GM12878 (cell line): ENCODE results near the gene RSL24D1. TPM values are rescaled to one million over a fixed set of nuclear protein-coding genes. Genes with fewer than 3 reads are reported as not detected.

Experiments
- ASH2L ChIP-seq: fragments of 300-600, 200-600 bp; sonication (generic); IDR thresholded peaks from 2 replicates; pipeline ENCODE4 v1.6.1; 2017; ENCODE audit warnings: low read depth, mild to moderate bottlenecking, borderline replicate concordance
- BMI1 ChIP-seq: fragments of 450-650 bp; IDR thresholded peaks from 2 replicates; pipeline ENCODE4 v1.6.1; 2016; ENCODE audit warnings: mild to moderate bottlenecking, moderate library complexity, borderline replicate concordance
- BRCA1 ChIP-seq: IDR thresholded peaks from 2 replicates; pipeline ENCODE4 v1.6.1; 2011; ENCODE audit warnings: low read depth, low read length, improper control_type of control experiment
- IKZF2 ChIP-seq, 2 experiments: fragments of 450-650 bp; IDR thresholded peaks; 2 replicates each; pipeline ENCODE4 v1.6.1; 2017; ENCODE audit warnings: mild to moderate bottlenecking in 2 of 2, moderate library complexity in 2 of 2
- MEF2B ChIP-seq: fragments of 450-650 bp; IDR thresholded peaks from 2 replicates; pipeline ENCODE4 v1.6.1; 2018; ENCODE audit warnings: mild to moderate bottlenecking, moderate library complexity; ENCODE audit not compliant: partially characterized antibody, poor library complexity, severe bottlenecking
- NFIC ChIP-seq: IDR thresholded peaks from 2 replicates; pipeline ENCODE4 v1.6.1; 2012; ENCODE audit warnings: low read depth, mild to moderate bottlenecking, inconsistent platforms, low read length, moderate library complexity
- PML ChIP-seq: IDR thresholded peaks from 2 replicates; pipeline ENCODE4 v1.6.1; 2012; ENCODE audit warnings: low read length, inconsistent platforms
- RUNX3 ChIP-seq: IDR thresholded peaks from 2 replicates; pipeline ENCODE4 v1.6.1; 2012; ENCODE audit warnings: low read length, inconsistent platforms
- SMARCA5 ChIP-seq: fragments of 450-650 bp; IDR thresholded peaks from 2 replicates; pipeline ENCODE4 v1.6.1; 2017; ENCODE audit warnings: mild to moderate bottlenecking
- SRF ChIP-seq, 2 experiments: IDR thresholded peaks; 2 replicates each; pipeline ENCODE4 v1.6.1; 2011; ENCODE audit warnings: low read depth in 2 of 2, low read length in 2 of 2, mild to moderate bottlenecking in 1 of 2, moderate library complexity in 1 of 2
- SUZ12 ChIP-seq: fragments of 200-600 bp; sonication (generic); IDR thresholded peaks from one replicate; pipeline ENCODE4 v1.6.1; 2018; ENCODE audit warnings: antibody characterized with exemption, mild to moderate bottlenecking; ENCODE audit not compliant: unreplicated experiment
- ZNF384 ChIP-seq: IDR thresholded peaks from 2 replicates; pipeline ENCODE4 v1.6.1; 2012; ENCODE audit warnings: low read depth, mild to moderate bottlenecking, low read length, improper control_type of control experiment, borderline replicate concordance
- polyA plus RNA-seq, 11 experiments: library from polyadenylated mRNA; depleted of rRNA in 4 of 11; unstranded in 6 of 11; stranded (reverse) in 5 of 11; fragments of >200 nt; fragmentation: Nextera tagmentation in 4 of 11; fragmentation: Illumina TruSeq in 1 of 11; extraction: Ambion mirVana in 4 of 11; extraction: Trizol in 1 of 11; gene quantifications; 1 replicate in 1 of 11; 2 replicates in 10 of 11; pipeline versions ENCODE4 v1.2.1 to v1.2.3, GENCODE V29; 2011 to 2016; ENCODE audit warnings: inconsistent platforms in 2 of 11, missing spikeins in 2 of 11, low read depth in 1 of 11
- total RNA-seq, 4 experiments: library from RNA; depleted of rRNA in 3 of 4; stranded (reverse); fragments of >200 nt in 3 of 4; fragmentation: Illumina TruSeq in 1 of 4; extraction: Trizol in 1 of 4; gene quantifications; 2 replicates each; pipeline versions ENCODE4 v1.2.1 to v1.2.3, GENCODE V29; 2013 to 2021
- TF ChIP-seq, protein P1 (sequence below): IDR thresholded peaks from 2 replicates; pipeline ENCODE4 v1.6.1; 2011; ENCODE audit warnings: low read depth, mild to moderate bottlenecking, low read length, moderate library complexity, borderline replicate concordance; ENCODE audit errors: extremely low read depth
- TF ChIP-seq, protein P2 (sequence below): IDR thresholded peaks from 2 replicates; pipeline ENCODE4 v1.6.1; 2012; ENCODE audit warnings: improper control_type of control experiment, low read depth, low read length; ENCODE audit not compliant: insufficient replicate concordance
- TF ChIP-seq, protein P3 (sequence below): fragments of 450-650 bp; IDR thresholded peaks from 2 replicates; pipeline ENCODE4 v1.6.1; 2017; ENCODE audit warnings: low read depth, mild to moderate bottlenecking, moderate library complexity
- TF ChIP-seq, protein P4 (sequence below): fragments of 450-650 bp; IDR thresholded peaks from 2 replicates; pipeline ENCODE4 v1.6.1; 2017; ENCODE audit warnings: mild to moderate bottlenecking, moderate library complexity
- TF ChIP-seq, protein P5 (sequence below), 3 experiments: IDR thresholded peaks in 2 of 3; conservative IDR thresholded peaks in 1 of 3; 2 replicates each; pipeline ENCODE4 v1.5.1; 2011; ENCODE audit warnings: low read depth in 3 of 3, low read length in 3 of 3, mild to moderate bottlenecking in 3 of 3, control low read depth in 2 of 3, moderate library complexity in 2 of 3, inconsistent platforms in 1 of 3, mixed read lengths in 1 of 3; ENCODE audit not compliant: control insufficient read depth in 2 of 3, insufficient read depth in 1 of 3; ENCODE audit errors: extremely low read depth in 1 of 3

Gene RSL24D1
- total and polyA plus RNA-seq, 10 of the 15 experiments (the other 5 are each of a cell fraction or from before 2014, with no cell fraction given) = 94.9 to 249 (median 121) TPM

DNA sequence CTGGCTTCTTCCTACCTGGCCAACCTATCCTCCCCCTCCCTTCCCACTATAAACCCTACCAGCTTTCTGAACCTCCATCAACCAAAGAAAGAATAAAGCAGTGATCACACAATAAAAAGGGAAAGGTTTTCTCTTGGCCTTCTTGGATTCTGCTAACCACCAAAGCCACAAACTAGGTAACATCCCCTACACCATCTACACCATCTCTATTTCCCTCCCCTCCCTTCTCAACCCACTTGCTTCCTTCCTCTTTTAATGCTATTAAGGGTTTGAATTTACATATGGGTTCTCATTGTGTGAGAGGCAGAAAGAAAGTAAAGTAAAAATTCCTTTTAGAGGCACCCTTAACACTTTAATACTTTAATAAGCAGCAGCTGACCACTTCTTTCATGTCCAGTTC lies 25.8 kb upstream of the RSL24D1 start (continued):
- TF ChIP-seq BRCA1 (no peak), IKZF2 (IDR thresholded peaks at IDR 0.05) (peak; percentile 82 to 85), NFIC (peak; percentile 49; the same call in 1 of the 2 replicates), BMI1 (peak; percentile 50; the same call in 1 of the 2 replicates), SUZ12 (no peak), SMARCA5 (no peak), SRF (IDR thresholded peaks at IDR 0.05; ENCODE audit: low read depth in 2 of 2, low read length in 2 of 2) (no peak), ZNF384 (no peak), RUNX3 (peak; percentile 98), PML (no peak), MEF2B (peak; percentile 26), ASH2L (no peak)
- TF ChIP-seq, protein P1, sequence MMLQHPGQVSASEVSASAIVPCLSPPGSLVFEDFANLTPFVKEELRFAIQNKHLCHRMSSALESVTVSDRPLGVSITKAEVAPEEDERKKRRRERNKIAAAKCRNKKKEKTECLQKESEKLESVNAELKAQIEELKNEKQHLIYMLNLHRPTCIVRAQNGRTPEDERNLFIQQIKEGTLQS = no peak
- TF ChIP-seq, protein P2, sequence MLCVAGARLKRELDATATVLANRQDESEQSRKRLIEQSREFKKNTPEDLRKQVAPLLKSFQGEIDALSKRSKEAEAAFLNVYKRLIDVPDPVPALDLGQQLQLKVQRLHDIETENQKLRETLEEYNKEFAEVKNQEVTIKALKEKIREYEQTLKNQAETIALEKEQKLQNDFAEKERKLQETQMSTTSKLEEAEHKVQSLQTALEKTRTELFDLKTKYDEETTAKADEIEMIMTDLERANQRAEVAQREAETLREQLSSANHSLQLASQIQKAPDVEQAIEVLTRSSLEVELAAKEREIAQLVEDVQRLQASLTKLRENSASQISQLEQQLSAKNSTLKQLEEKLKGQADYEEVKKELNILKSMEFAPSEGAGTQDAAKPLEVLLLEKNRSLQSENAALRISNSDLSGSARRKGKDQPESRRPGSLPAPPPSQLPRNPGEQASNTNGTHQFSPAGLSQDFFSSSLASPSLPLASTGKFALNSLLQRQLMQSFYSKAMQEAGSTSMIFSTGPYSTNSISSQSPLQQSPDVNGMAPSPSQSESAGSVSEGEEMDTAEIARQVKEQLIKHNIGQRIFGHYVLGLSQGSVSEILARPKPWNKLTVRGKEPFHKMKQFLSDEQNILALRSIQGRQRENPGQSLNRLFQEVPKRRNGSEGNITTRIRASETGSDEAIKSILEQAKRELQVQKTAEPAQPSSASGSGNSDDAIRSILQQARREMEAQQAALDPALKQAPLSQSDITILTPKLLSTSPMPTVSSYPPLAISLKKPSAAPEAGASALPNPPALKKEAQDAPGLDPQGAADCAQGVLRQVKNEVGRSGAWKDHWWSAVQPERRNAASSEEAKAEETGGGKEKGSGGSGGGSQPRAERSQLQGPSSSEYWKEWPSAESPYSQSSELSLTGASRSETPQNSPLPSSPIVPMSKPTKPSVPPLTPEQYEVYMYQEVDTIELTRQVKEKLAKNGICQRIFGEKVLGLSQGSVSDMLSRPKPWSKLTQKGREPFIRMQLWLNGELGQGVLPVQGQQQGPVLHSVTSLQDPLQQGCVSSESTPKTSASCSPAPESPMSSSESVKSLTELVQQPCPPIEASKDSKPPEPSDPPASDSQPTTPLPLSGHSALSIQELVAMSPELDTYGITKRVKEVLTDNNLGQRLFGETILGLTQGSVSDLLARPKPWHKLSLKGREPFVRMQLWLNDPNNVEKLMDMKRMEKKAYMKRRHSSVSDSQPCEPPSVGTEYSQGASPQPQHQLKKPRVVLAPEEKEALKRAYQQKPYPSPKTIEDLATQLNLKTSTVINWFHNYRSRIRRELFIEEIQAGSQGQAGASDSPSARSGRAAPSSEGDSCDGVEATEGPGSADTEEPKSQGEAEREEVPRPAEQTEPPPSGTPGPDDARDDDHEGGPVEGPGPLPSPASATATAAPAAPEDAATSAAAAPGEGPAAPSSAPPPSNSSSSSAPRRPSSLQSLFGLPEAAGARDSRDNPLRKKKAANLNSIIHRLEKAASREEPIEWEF = no peak
- TF ChIP-seq, protein P3, sequence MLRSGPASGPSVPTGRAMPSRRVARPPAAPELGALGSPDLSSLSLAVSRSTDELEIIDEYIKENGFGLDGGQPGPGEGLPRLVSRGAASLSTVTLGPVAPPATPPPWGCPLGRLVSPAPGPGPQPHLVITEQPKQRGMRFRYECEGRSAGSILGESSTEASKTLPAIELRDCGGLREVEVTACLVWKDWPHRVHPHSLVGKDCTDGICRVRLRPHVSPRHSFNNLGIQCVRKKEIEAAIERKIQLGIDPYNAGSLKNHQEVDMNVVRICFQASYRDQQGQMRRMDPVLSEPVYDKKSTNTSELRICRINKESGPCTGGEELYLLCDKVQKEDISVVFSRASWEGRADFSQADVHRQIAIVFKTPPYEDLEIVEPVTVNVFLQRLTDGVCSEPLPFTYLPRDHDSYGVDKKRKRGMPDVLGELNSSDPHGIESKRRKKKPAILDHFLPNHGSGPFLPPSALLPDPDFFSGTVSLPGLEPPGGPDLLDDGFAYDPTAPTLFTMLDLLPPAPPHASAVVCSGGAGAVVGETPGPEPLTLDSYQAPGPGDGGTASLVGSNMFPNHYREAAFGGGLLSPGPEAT = peak; percentile 58; the same call in 1 of the 2 replicates
- TF ChIP-seq, protein P4, sequence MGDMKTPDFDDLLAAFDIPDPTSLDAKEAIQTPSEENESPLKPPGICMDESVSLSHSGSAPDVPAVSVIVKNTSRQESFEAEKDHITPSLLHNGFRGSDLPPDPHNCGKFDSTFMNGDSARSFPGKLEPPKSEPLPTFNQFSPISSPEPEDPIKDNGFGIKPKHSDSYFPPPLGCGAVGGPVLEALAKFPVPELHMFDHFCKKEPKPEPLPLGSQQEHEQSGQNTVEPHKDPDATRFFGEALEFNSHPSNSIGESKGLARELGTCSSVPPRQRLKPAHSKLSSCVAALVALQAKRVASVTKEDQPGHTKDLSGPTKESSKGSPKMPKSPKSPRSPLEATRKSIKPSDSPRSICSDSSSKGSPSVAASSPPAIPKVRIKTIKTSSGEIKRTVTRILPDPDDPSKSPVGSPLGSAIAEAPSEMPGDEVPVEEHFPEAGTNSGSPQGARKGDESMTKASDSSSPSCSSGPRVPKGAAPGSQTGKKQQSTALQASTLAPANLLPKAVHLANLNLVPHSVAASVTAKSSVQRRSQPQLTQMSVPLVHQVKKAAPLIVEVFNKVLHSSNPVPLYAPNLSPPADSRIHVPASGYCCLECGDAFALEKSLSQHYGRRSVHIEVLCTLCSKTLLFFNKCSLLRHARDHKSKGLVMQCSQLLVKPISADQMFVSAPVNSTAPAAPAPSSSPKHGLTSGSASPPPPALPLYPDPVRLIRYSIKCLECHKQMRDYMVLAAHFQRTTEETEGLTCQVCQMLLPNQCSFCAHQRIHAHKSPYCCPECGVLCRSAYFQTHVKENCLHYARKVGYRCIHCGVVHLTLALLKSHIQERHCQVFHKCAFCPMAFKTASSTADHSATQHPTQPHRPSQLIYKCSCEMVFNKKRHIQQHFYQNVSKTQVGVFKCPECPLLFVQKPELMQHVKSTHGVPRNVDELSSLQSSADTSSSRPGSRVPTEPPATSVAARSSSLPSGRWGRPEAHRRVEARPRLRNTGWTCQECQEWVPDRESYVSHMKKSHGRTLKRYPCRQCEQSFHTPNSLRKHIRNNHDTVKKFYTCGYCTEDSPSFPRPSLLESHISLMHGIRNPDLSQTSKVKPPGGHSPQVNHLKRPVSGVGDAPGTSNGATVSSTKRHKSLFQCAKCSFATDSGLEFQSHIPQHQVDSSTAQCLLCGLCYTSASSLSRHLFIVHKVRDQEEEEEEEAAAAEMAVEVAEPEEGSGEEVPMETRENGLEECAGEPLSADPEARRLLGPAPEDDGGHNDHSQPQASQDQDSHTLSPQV = no peak
- TF ChIP-seq, protein P5, sequence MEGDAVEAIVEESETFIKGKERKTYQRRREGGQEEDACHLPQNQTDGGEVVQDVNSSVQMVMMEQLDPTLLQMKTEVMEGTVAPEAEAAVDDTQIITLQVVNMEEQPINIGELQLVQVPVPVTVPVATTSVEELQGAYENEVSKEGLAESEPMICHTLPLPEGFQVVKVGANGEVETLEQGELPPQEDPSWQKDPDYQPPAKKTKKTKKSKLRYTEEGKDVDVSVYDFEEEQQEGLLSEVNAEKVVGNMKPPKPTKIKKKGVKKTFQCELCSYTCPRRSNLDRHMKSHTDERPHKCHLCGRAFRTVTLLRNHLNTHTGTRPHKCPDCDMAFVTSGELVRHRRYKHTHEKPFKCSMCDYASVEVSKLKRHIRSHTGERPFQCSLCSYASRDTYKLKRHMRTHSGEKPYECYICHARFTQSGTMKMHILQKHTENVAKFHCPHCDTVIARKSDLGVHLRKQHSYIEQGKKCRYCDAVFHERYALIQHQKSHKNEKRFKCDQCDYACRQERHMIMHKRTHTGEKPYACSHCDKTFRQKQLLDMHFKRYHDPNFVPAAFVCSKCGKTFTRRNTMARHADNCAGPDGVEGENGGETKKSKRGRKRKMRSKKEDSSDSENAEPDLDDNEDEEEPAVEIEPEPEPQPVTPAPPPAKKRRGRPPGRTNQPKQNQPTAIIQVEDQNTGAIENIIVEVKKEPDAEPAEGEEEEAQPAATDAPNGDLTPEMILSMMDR (IDR thresholded peaks at IDR 0.05 in 2 of 3, conservative IDR thresholded peaks at IDR 0.05 in 1 of 3; ENCODE audit: control insufficient read depth in 2 of 3, extremely low read depth in 1 of 3, insufficient read depth in 1 of 3, low read depth in 3 of 3, low read length in 3 of 3) = no peak
